PC-9 (cell line): ENCODE measurements around the gene CST8. TPM values are rescaled to one million over a fixed set of nuclear protein-coding genes. Genes with fewer than 3 reads are reported as not detected.

Source experiments
- BruUV-seq: library from RNA; stranded (reverse); fragments of 400-500 nt; replicated peaks from 2 replicates; lab custom pipeline; 2021; lab: Mats Ljungman, UMichigan
- CTCF ChIA-PET: fragments of 300-600 bp; sonication (Branson Sonifier 250); formaldehyde crosslinking; loops from one replicate; lab custom pipeline; 2022; ENCODE audit warnings: antibody characterized with exemption; lab: Charles Lee
- POLR2A ChIA-PET: fragments of 300-600 bp; sonication (Branson Sonifier 250); formaldehyde crosslinking; loops from one replicate; lab custom pipeline; 2022; ENCODE audit warnings: antibody characterized with exemption; ENCODE audit not compliant: unreplicated experiment; lab: Charles Lee
- DNase-seq, 2 experiments: peaks; one replicate each; pipeline versions ENCODE4 v3.0.0 to v3.0.0-alpha.2; 2015 to 2022; ENCODE audit warnings: mixed read lengths in 1 of 2
- H2AFZ ChIP-seq: fragments of 200-600 bp; sonication (generic); 2 replicates; pipeline ENCODE4 v1.8.1; 2017; ENCODE audit warnings: antibody characterized with exemption
- H3F3A ChIP-seq: fragments of 200-600 bp; sonication (generic); 2 replicates; pipeline ENCODE4 v1.8.1; 2017; ENCODE audit warnings: antibody characterized with exemption, mild to moderate bottlenecking, low read depth; ENCODE audit not compliant: insufficient read depth
- H3K27ac ChIP-seq: fragments of 200-600 bp; sonication (generic); 2 replicates; pipeline ENCODE4 v1.6.1; 2016; ENCODE audit warnings: mixed run types
- H3K27me3 ChIP-seq: fragments of 200-600 bp; sonication (generic); 2 replicates; pipeline ENCODE4 v1.6.1; 2016; ENCODE audit warnings: low read depth, mixed run types; ENCODE audit not compliant: insufficient read depth
- H3K36me3 ChIP-seq: fragments of 200-600 bp; sonication (generic); 2 replicates; pipeline ENCODE4 v1.6.1; 2016; ENCODE audit warnings: low read depth, mixed run types
- H3K4me1 ChIP-seq: fragments of 200-600 bp; sonication (generic); replicated peaks from 2 replicates; pipeline ENCODE4 v1.6.1; 2016; ENCODE audit warnings: mixed run types; ENCODE audit not compliant: insufficient read depth
- H3K4me2 ChIP-seq: fragments of 200-600 bp; sonication (generic); 2 replicates; pipeline ENCODE4 v1.6.1; 2017; ENCODE audit warnings: mixed run types
- H3K4me3 ChIP-seq: fragments of 200-600 bp; sonication (generic); 2 replicates; pipeline ENCODE4 v1.6.1; 2016; ENCODE audit warnings: mixed run types
- H3K79me2 ChIP-seq: fragments of 200-600 bp; sonication (generic); 2 replicates; pipeline ENCODE4 v1.6.1; 2017; ENCODE audit warnings: low read depth, mixed run types
- H3K9me2 ChIP-seq: fragments of 200-600 bp; sonication (generic); 2 replicates; pipeline ENCODE4 v1.8.1; 2017; ENCODE audit warnings: mild to moderate bottlenecking; ENCODE audit not compliant: insufficient read depth
- H3K9me3 ChIP-seq: fragments of 200-600 bp; sonication (generic); 2 replicates; pipeline ENCODE4 v1.8.1; 2016; ENCODE audit warnings: low read depth; ENCODE audit not compliant: insufficient read depth
- H4K20me1 ChIP-seq: fragments of 200-600 bp; sonication (generic); 2 replicates; pipeline ENCODE4 v1.8.1; 2017; ENCODE audit not compliant: insufficient read depth
- EZH2 ChIP-seq: fragments of 200-600 bp; sonication (generic); IDR thresholded peaks from 2 replicates; pipeline ENCODE4 v1.8.0; 2017; ENCODE audit warnings: antibody characterized with exemption, low read depth
- intact Hi-C: fragments of 100-400 bp; cut with micrococcal nuclease; formaldehyde crosslinking; loops from one replicate; pipeline ENCODE4 v1.10.0; 2022; ENCODE audit not compliant: unreplicated experiment
- total RNA-seq: library from RNA; stranded (reverse); gene quantifications from 2 replicates; pipeline ENCODE4 v1.2.3, GENCODE V29; 2021
- TF ChIP-seq, protein P1 (sequence below): fragments of 200-600 bp; sonication (generic); conservative IDR thresholded peaks from 2 replicates; pipeline ENCODE4 v1.6.1; 2017; ENCODE audit warnings: mixed run types, antibody characterized with exemption, mild to moderate bottlenecking, moderate library complexity

The CST8 gene
- total RNA-seq, 1 experiment from 2014 or later: not detected

DNA sequence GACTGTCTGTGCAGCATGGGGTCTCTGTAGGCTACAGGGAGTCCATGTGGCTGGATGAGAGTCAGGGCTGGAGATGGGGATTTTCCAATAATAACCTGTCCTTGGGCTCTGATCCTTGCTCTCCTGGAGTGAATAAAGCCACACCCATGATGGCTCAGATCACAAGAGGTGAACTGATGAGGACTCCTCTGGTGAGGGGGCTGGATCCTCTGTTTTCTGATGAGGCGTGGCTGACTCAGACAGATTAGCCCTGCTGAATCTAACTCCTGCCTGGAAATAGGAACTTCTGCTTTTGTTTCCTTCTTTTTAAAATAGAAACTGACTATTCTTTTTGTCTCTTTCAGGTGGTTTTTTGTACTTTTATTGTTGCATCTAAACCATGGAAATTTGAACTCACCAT, 50.4 kb downstream of the CST8 start:
- Histone ChIP-seq H3K79me2 (no peaks in the 10 kb centered on the region), H3K27ac (no peak overlapping the region), H3K36me3 (no peaks in the 10 kb centered on the region), H3K9me2 (no peaks in the 10 kb centered on the region), H3K4me1 (no peaks in the 10 kb centered on the region; the same call in 1 of the 2 replicates), H3K9me3 (no peaks in the 10 kb centered on the region; the same call in 1 of the 2 replicates), H4K20me1 (no peaks in the 10 kb centered on the region), H2AFZ (no peak overlapping the region), H3K27me3 (no peaks in the 10 kb centered on the region), H3F3A (0 out of 2 replicates have a peak, but pooled peaks cover 5% of the 10 kb centered on the region), H3K4me2 (no peak overlapping the region), H3K4me3 (no peak overlapping the region)
- ChIA-PET POLR2A (no interaction called here), CTCF (no interaction called here)
- no peak for TF ChIP-seq EZH2
- TF ChIP-seq, protein P1, sequence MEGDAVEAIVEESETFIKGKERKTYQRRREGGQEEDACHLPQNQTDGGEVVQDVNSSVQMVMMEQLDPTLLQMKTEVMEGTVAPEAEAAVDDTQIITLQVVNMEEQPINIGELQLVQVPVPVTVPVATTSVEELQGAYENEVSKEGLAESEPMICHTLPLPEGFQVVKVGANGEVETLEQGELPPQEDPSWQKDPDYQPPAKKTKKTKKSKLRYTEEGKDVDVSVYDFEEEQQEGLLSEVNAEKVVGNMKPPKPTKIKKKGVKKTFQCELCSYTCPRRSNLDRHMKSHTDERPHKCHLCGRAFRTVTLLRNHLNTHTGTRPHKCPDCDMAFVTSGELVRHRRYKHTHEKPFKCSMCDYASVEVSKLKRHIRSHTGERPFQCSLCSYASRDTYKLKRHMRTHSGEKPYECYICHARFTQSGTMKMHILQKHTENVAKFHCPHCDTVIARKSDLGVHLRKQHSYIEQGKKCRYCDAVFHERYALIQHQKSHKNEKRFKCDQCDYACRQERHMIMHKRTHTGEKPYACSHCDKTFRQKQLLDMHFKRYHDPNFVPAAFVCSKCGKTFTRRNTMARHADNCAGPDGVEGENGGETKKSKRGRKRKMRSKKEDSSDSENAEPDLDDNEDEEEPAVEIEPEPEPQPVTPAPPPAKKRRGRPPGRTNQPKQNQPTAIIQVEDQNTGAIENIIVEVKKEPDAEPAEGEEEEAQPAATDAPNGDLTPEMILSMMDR: no peak
- BruUV-seq: no TSS peak
- DNase-seq: peak in 1 of 2 experiments; percentile 34
- intact Hi-C loops: no loop called here

DNA sequence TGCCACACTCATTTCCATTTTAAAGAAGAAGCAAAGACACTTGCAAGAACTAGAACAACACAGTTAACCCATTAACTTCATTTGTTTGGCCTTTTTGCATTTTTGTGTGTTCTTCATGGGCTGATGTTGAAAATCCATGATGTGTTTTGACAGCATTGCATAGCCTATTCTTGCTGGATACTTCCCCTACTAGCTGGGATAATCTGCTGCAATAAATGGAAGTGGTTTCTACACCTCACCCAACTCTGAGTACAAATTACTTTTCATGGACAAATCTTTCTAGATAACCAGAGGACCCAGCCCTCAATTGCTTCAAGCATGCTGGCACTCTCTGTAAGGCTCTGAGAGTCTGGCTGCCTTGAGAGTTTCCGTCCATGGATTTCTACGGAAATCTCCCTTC, 50.9 kb downstream of the CST8 start:
- H3K4me2 ChIP-seq: no peak overlapping the region
- H3K36me3 ChIP-seq: no peaks in the 10 kb centered on the region
- 0 out of 2 replicates have a peak, but pooled peaks cover 5% of the 10 kb centered on the region for H3F3A ChIP-seq
- no peak overlapping the region for H3K27ac ChIP-seq
- H3K27me3 ChIP-seq: no peaks in the 10 kb centered on the region
- H3K79me2 ChIP-seq: no peaks in the 10 kb centered on the region
- H2AFZ ChIP-seq: no peak overlapping the region
- no TSS peak for BruUV-seq
- no peak overlapping the region for H3K4me3 ChIP-seq
- ChIA-PET POLR2A (no interaction called here), CTCF (no interaction called here)
- no peaks in the 10 kb centered on the region for H4K20me1 ChIP-seq
- H3K4me1 ChIP-seq: no peaks in the 10 kb centered on the region; the same call in 1 of the 2 replicates
- intact Hi-C loops: no loop called here
- TF ChIP-seq, protein P1: no peak
- TF ChIP-seq EZH2: no peak
- no peaks in the 10 kb centered on the region for H3K9me2 ChIP-seq
- H3K9me3 ChIP-seq: no peaks in the 10 kb centered on the region; the same call in 1 of the 2 replicates
- DNase-seq: peak in 1 of 2 experiments; percentile 3

DNA sequence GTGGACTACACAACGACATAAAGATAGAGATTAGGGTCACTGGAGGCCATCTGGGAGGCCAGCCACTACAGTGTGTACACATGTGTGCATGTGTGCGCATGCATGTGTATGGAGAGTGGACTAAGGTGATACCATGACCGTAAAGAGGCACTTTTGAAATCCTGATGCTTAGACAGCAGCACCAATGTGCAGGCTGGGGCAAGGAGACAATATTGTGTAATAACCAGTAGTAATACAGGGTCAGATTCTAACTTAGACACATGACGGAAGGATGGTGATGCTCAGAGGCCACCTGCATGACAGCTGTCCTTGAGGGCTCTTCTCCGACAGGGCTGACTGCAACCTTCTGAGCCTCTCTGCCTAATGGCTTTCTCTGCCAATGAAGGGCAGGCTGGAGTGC, 51.9 kb downstream of the CST8 start:
- CTCF ChIA-PET: no interaction called here
- no peaks in the 10 kb centered on the region; the same call in 1 of the 2 replicates for H3K9me3 ChIP-seq
- H3K4me1 ChIP-seq: no peaks in the 10 kb centered on the region; the same call in 1 of the 2 replicates
- H3K27ac ChIP-seq: no peak overlapping the region
- DNase-seq: no peak
- H3F3A ChIP-seq: 0 out of 2 replicates have a peak, but pooled peaks cover 5% of the 10 kb centered on the region
- H4K20me1 ChIP-seq: no peaks in the 10 kb centered on the region
- no peak overlapping the region for H3K4me2 ChIP-seq
- TF ChIP-seq, protein P1: no peak
- no peak for TF ChIP-seq EZH2
- H2AFZ ChIP-seq: no peak overlapping the region
- no peaks in the 10 kb centered on the region for H3K9me2 ChIP-seq
- H3K79me2 ChIP-seq: no peaks in the 10 kb centered on the region
- BruUV-seq: no TSS peak
- intact Hi-C loops: no loop called here
- POLR2A ChIA-PET: no interaction called here
- peaks cover 9% of the 10 kb centered on the region; the same call in 1 of the 2 replicates for H3K27me3 ChIP-seq
- H3K36me3 ChIP-seq: no peaks in the 10 kb centered on the region
- no peak overlapping the region for H3K4me3 ChIP-seq
